GM18505 (cell line): ENCODE data around the gene INTS7.
"Not testable (repeated sequence)": the region's sequence is repeated elsewhere in the genome, so short reads cannot be mapped to it uniquely, and the experiment has no call there.

Source experiments
- ATAC-seq: cut with Tn5 transposase; IDR thresholded peaks from one replicate; pipeline ENCODE4 v1.9.1; 2021; ENCODE audit not compliant: unreplicated experiment
- POLR2A ChIP-seq: IDR thresholded peaks from 4 replicates; pipeline ENCODE4 v1.6.1; 2011; ENCODE audit warnings: borderline replicate concordance; ENCODE audit not compliant: insufficient read depth, insufficient read length; ENCODE audit errors: extremely low read depth

The INTS7 gene

DNA sequence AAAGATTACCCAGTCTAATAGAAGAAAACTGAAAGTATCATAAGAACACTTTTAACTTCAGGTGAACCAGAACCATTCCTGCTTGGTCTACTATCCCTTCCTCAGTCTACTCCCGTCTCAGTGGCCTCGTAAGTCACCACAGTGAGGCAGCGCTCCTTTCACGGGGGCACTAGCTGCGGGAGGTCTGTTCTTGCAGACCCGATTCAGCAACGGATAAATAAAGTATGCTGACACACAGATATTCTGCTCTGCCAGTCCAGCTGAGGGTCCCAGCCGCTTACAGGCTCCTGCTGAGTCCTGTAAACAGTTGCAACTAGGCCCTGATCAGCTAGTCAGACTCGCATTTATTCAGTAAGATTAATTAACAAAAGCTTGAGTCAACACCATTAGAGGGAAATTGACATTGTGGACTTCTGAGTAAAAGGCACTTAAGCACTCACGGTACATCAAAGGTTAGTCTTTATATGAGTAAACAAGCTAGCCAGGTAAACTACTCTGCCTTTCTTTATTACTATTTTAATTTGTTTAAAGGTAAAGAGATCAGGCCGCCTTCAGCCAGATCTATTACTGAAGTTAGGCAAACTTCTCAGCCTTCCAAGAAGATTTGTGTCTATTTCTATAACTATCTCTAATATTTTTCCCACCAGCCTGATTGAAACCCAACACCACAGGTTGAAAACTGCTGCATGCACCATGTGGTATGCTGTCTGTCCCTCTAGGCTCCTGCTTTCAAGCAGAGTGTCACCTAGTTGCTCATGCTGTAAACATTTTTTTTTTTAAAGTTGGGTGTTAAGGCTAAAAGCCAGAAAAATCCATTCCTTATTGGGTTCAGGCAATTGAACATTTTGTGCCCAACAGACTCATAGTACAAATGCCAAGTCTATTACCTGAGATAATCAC is 87.7 kb downstream of the INTS7 start:
- no peak for TF ChIP-seq POLR2A
- no peak for ATAC-seq

- ATAC-seq = no peak
- TF ChIP-seq POLR2A = no peak
These were observed 90.4 kb downstream of the INTS7 start for GRCh38 chr1:211944733-211945500.

GRCh38 chr1:211942583-211942982 is 92.8 kb downstream of the INTS7 start:
- TF ChIP-seq POLR2A = no peak
- no peak for ATAC-seq

DNA sequence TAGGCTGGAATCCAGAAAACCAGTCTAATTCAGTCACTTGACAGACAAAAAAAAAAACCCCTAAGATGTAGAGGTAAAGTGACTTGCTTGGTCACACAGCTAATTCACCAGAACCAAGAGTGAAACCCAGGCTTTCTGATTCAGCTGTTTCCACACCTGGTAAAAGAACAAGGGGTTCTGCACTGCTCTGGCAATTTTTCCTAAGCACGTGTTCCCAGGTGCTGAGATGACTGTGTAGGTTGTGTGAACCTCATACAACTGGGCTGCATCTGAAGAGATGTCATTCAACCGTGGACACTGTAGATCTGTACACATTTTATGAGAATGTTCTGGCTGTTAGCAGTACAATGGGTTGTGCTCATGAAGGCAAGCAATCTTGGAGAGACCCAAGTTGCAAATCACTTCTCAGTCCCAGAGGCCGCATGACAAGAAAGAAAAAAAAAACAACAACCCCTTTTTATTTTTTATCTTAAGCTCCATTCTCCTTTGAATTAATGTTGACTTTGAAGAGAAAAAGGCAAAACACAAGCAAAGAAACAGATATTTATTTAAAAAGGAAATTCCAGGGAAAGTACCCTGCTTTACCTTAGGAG is 95.4 kb downstream of the INTS7 start:
- peak; percentile 79 for ATAC-seq
- TF ChIP-seq POLR2A = no peak

- ATAC-seq = peak; percentile 27
- TF ChIP-seq POLR2A = no peak
These were observed 96.8 kb downstream of the INTS7 start for GRCh38 chr1:211938561-211938997.

- not testable (repeated sequence) for ATAC-seq
These were observed 97.9 kb downstream of the INTS7 start for GRCh38 chr1:211937422-211937821.

- TF ChIP-seq POLR2A = peak; percentile 24
- peak; percentile 61 for ATAC-seq
These were observed 99.8 kb downstream of the INTS7 start for GRCh38 chr1:211935448-211935970.

GRCh38 chr1:211933946-211934714 is 101.2 kb downstream of the INTS7 start:
- no peak for ATAC-seq
- TF ChIP-seq POLR2A = no peak

DNA sequence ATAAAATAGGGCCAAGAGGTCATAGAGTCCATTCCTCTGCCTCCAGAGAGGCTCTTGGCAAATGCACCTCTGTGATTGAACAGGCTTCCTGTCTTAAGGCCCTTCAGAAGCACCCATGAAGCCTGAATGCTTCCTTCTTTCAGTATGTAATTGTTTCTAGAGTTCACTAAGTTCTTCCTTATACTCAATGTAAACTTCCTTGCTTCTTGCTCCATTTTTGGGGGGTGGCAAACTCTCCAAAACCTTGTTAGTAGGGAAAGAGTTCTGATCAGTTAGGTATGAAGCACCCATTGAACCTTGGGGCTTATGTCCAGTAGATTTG is 102.5 kb downstream of the INTS7 start:
- ATAC-seq = no peak
- TF ChIP-seq POLR2A = no peak

GRCh38 chr1:211932231-211932932 is 103.0 kb downstream of the INTS7 start:
- TF ChIP-seq POLR2A = no peak
- no peak for ATAC-seq

GRCh38 chr1:211929683-211930082 is 105.7 kb downstream of the INTS7 start:
- TF ChIP-seq POLR2A = no peak
- ATAC-seq = no peak

DNA sequence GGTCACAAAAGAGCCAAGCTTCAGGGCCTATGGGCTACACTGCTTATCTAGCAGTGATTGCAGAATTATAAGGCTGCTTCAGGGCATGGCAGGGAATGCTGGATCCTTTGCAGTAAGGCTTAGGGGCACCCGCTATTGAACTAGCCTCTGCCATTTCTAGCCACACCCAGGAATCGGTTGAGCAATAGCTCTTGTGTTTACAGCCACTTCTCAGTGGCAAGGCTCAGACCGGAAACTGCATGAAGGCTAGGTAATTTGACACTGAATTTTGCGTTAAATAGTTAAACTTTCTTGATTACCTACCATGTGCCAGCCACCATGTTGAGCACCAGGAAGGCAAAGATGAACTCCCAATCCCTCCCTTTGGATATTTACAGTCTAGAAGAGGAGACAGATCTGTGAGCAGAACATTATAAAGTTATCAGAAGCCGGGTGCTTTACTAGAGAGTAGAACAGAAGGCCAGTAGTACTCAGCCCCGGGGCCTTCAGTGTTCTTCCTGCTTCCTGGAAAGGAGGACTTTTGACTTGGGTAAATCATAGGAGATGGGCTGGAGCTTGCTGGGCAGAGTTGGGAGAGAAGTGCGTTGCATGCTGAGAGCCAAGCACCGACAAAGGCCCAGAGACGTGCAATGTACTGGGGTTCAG is 106.2 kb downstream of the INTS7 start:
- no peak for TF ChIP-seq POLR2A
- ATAC-seq = no peak
